ENCODE results near the gene MORN4. TPM values are rescaled to one million over a fixed set of nuclear protein-coding genes. Genes with fewer than 3 reads are reported as not detected.
"Not testable (repeated sequence)": the region's sequence is repeated elsewhere in the genome, so short reads cannot be mapped to it uniquely, and the experiment has no call there.

MORN4 gene
- total and polyA plus RNA-seq, 4 donors = 1.4 to 8.8 (median 5.6) TPM

GRCh38 chr10:97584060-97584797, 49.1 kb downstream of the MORN4 start, which contains the start of gene HOGA1:
TSS of gene HOGA1 (plus strand) at chr10:97584389. CDS start at chr10:97584704, 315 bp downstream.
- DNase-seq (peak; percentile 87 to 94), ATAC-seq (ENCODE audit: low FRiP score) (peak; percentile 91)
- Histone ChIP-seq H3K4me1 (ENCODE audit: control insufficient read depth in 1 of 2, insufficient read depth in 2 of 2, low read length in 2 of 2) (no peaks in the 10 kb centered on the region), H3K4me3 (ENCODE audit: low read length in 2 of 2) (no peak within 1 kb of the TSS), H3K27me3 (ENCODE audit: control insufficient read depth in 1 of 2, insufficient read depth in 2 of 2, low read length in 1 of 2) (no peaks in the 10 kb centered on the region), H3K9me3 (ENCODE audit: control insufficient read depth, low read length) (no peaks in the 10 kb centered on the region), H3K36me3 (ENCODE audit: control insufficient read depth in 1 of 2, insufficient read depth in 2 of 2, low read length in 1 of 2) (no peaks in the 10 kb centered on the region), H3K27ac (ENCODE audit: low read depth in 1 of 2, low read length in 2 of 2) (peak within 1 kb of the TSS in 1 of 2 donors; percentile 16)
- intact Hi-C loops (cut with DNase I) = no loop called here
- 18 to 27% methylated on average over 4 to 5 of the region's 5 CpGs for WGBS, 2 donors

- Histone ChIP-seq H3K4me1 (ENCODE audit: control insufficient read depth in 1 of 2, insufficient read depth in 2 of 2, low read length in 2 of 2) (no peaks in the 10 kb centered on the region), H3K9me3 (ENCODE audit: control insufficient read depth, low read length) (no peaks in the 10 kb centered on the region), H3K27ac (ENCODE audit: low read depth in 1 of 2, low read length in 2 of 2) (no peak overlapping the region), H3K36me3 (ENCODE audit: control insufficient read depth in 1 of 2, insufficient read depth in 2 of 2, low read length in 1 of 2) (no peaks in the 10 kb centered on the region), H3K4me3 (ENCODE audit: low read length in 2 of 2) (no peak overlapping the region), H3K27me3 (ENCODE audit: control insufficient read depth in 1 of 2, insufficient read depth in 2 of 2, low read length in 1 of 2) (no peaks in the 10 kb centered on the region)
- DNase-seq (peak in 1 of 2 donors; percentile 63), ATAC-seq (ENCODE audit: low FRiP score) (no peak)
- intact Hi-C loops (cut with DNase I) = no loop called here
- 93 to 94% methylated on average over 13 of the region's 13 CpGs for WGBS, 2 donors
Measured at GRCh38 chr10:97583476-97583875, 49.8 kb downstream of the MORN4 start.

GRCh38 chr10:97582169-97582568, 51.1 kb downstream of the MORN4 start:
- Histone ChIP-seq H3K4me3 (ENCODE audit: low read length in 2 of 2) (no peak overlapping the region), H3K27me3 (ENCODE audit: control insufficient read depth in 1 of 2, insufficient read depth in 2 of 2, low read length in 1 of 2) (no peaks in the 10 kb centered on the region), H3K36me3 (ENCODE audit: control insufficient read depth in 1 of 2, insufficient read depth in 2 of 2, low read length in 1 of 2) (no peaks in the 10 kb centered on the region), H3K9me3 (ENCODE audit: control insufficient read depth, low read length) (no peaks in the 10 kb centered on the region), H3K27ac (ENCODE audit: low read depth in 1 of 2, low read length in 2 of 2) (no peak overlapping the region), H3K4me1 (ENCODE audit: control insufficient read depth in 1 of 2, insufficient read depth in 2 of 2, low read length in 2 of 2) (no peaks in the 10 kb centered on the region)
- intact Hi-C loops (cut with DNase I) = no loop called here
- no peak for ATAC-seq (ENCODE audit: low FRiP score)
- 96 to 97% methylated on average over 8 of the region's 8 CpGs for WGBS, 2 donors
- DNase-seq = peak in 1 of 2 donors; percentile 41

- Histone ChIP-seq H3K36me3 (ENCODE audit: control insufficient read depth in 1 of 2, insufficient read depth in 2 of 2, low read length in 1 of 2) (no peaks in the 10 kb centered on the region), H3K27ac (ENCODE audit: low read depth in 1 of 2, low read length in 2 of 2) (no peak overlapping the region), H3K9me3 (ENCODE audit: control insufficient read depth, low read length) (no peaks in the 10 kb centered on the region), H3K4me3 (ENCODE audit: low read length in 2 of 2) (no peak overlapping the region), H3K4me1 (ENCODE audit: control insufficient read depth in 1 of 2, insufficient read depth in 2 of 2, low read length in 2 of 2) (no peaks in the 10 kb centered on the region), H3K27me3 (ENCODE audit: control insufficient read depth in 1 of 2, insufficient read depth in 2 of 2, low read length in 1 of 2) (no peaks in the 10 kb centered on the region)
- peak in 1 of 2 donors; percentile 38 for DNase-seq
- intact Hi-C loops (cut with DNase I) = no loop called here
- ATAC-seq (ENCODE audit: low FRiP score) = no peak
- WGBS, 2 donors = 93 to 94% methylated on average over 9 of the region's 9 CpGs
Measured at GRCh38 chr10:97580421-97581367, 52.6 kb downstream of the MORN4 start.

GRCh38 chr10:97578171-97578844, 55.0 kb downstream of the MORN4 start:
- Histone ChIP-seq H3K4me3 (ENCODE audit: low read length in 2 of 2) (no peak overlapping the region), H3K27me3 (ENCODE audit: control insufficient read depth in 1 of 2, insufficient read depth in 2 of 2, low read length in 1 of 2) (no peaks in the 10 kb centered on the region), H3K36me3 (ENCODE audit: control insufficient read depth in 1 of 2, insufficient read depth in 2 of 2, low read length in 1 of 2) (no peaks in the 10 kb centered on the region), H3K27ac (ENCODE audit: low read depth in 1 of 2, low read length in 2 of 2) (no peak overlapping the region), H3K4me1 (ENCODE audit: control insufficient read depth in 1 of 2, insufficient read depth in 2 of 2, low read length in 2 of 2) (no peaks in the 10 kb centered on the region), H3K9me3 (ENCODE audit: control insufficient read depth, low read length) (no peaks in the 10 kb centered on the region)
- DNase-seq (peak in 1 of 2 donors; percentile 65), ATAC-seq (ENCODE audit: low FRiP score) (no peak)
- intact Hi-C loops (cut with DNase I) = no loop called here
- WGBS, 2 donors = 71 to 76% methylated on average over 40 of the region's 40 CpGs

DNA sequence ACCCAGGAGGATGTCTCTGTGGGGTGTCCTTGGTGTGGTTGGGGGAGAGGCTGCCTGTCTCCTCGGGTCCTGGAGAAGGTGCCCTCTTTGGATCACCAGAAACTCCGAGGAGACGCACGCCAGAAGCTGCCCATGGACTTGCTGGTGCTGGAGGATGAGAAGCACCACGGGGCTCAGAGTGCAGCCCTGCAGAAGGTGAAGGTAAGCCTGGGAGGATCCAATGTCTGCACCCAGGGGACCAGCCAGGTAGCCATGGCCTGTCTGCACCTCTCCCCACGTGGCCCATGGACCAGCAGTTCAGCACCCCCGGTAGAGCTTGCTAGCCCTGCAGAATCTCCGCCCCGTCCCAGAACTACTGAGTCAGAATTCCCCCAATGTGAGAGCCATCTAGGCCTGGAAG, 55.6 kb downstream of the MORN4 start:
- intact Hi-C loops (cut with DNase I) = no loop called here
- Histone ChIP-seq H3K27me3 (ENCODE audit: control insufficient read depth in 1 of 2, insufficient read depth in 2 of 2, low read length in 1 of 2) (no peaks in the 10 kb centered on the region), H3K36me3 (ENCODE audit: control insufficient read depth in 1 of 2, insufficient read depth in 2 of 2, low read length in 1 of 2) (no peaks in the 10 kb centered on the region), H3K27ac (ENCODE audit: low read depth in 1 of 2, low read length in 2 of 2) (no peak overlapping the region), H3K4me1 (ENCODE audit: control insufficient read depth in 1 of 2, insufficient read depth in 2 of 2, low read length in 2 of 2) (no peaks in the 10 kb centered on the region), H3K4me3 (ENCODE audit: low read length in 2 of 2) (no peak overlapping the region), H3K9me3 (ENCODE audit: control insufficient read depth, low read length) (no peaks in the 10 kb centered on the region)
- DNase-seq (peak in 1 of 2 donors; percentile 58), ATAC-seq (ENCODE audit: low FRiP score) (no peak)
- 81% methylated on average over 9 of the region's 9 CpGs for WGBS, 2 donors

GRCh38 chr10:97576487-97576886, 56.8 kb downstream of the MORN4 start:
- H3K27me3 ChIP-seq (ENCODE audit: control insufficient read depth in 1 of 2, insufficient read depth in 2 of 2, low read length in 1 of 2); H3K9me3 ChIP-seq (ENCODE audit: control insufficient read depth, low read length); H3K36me3 ChIP-seq (ENCODE audit: control insufficient read depth in 1 of 2, insufficient read depth in 2 of 2, low read length in 1 of 2); ATAC-seq (ENCODE audit: low FRiP score); H3K4me1 ChIP-seq (ENCODE audit: control insufficient read depth in 1 of 2, insufficient read depth in 2 of 2, low read length in 2 of 2); H3K4me3 ChIP-seq (ENCODE audit: low read length in 2 of 2); intact Hi-C loops (cut with DNase I): not testable (repeated sequence)
- WGBS, 2 donors = 57 to 58% methylated on average over 5 of the region's 5 CpGs
- DNase-seq = peak in 1 of 2 donors; percentile 23
- H3K27ac ChIP-seq (ENCODE audit: low read depth in 1 of 2, low read length in 2 of 2) = peak overlapping the region in 1 of 2 donors; percentile 22

- Histone ChIP-seq H3K27ac (ENCODE audit: low read depth in 1 of 2, low read length in 2 of 2) (peak overlapping the region in 1 of 2 donors; percentile 75), H3K36me3 (ENCODE audit: control insufficient read depth in 1 of 2, insufficient read depth in 2 of 2, low read length in 1 of 2) (peaks cover 1 to 4% of the 10 kb centered on the region in 2 donors), H3K9me3 (ENCODE audit: control insufficient read depth, low read length) (no peaks in the 10 kb centered on the region), H3K4me3 (ENCODE audit: low read length in 2 of 2) (no peak overlapping the region), H3K4me1 (ENCODE audit: control insufficient read depth in 1 of 2, insufficient read depth in 2 of 2, low read length in 2 of 2) (no peaks in the 10 kb centered on the region), H3K27me3 (ENCODE audit: control insufficient read depth in 1 of 2, insufficient read depth in 2 of 2, low read length in 1 of 2) (no peaks in the 10 kb centered on the region)
- DNase-seq (peak in 1 of 2 donors; percentile 61), ATAC-seq (ENCODE audit: low FRiP score) (no peak)
- intact Hi-C loops (cut with DNase I) = no loop called here
- WGBS, 2 donors = 91 to 97% methylated on average over 6 of the region's 6 CpGs
Measured at GRCh38 chr10:97575127-97575668, 58.1 kb downstream of the MORN4 start.
